Caco-2 (cell line): ENCODE data around the gene SHMT1. TPM values are rescaled to one million over a fixed set of nuclear protein-coding genes. Genes with fewer than 3 reads are reported as not detected.

Experiments used
- BruUV-seq: library from RNA; stranded (reverse); fragments of 400-500 nt; replicated peaks from 2 replicates; lab custom pipeline; 2021; lab: Mats Ljungman, UMichigan
- CTCF ChIA-PET: fragments of 300-600 bp; sonication (Branson Sonifier 250); formaldehyde crosslinking; loops from one replicate; lab custom pipeline; 2022; ENCODE audit warnings: antibody characterized with exemption; lab: Charles Lee
- POLR2A ChIA-PET: fragments of 300-600 bp; sonication (Branson Sonifier 250); formaldehyde crosslinking; loops from one replicate; lab custom pipeline; 2022; ENCODE audit warnings: antibody characterized with exemption; lab: Charles Lee
- DNase-seq, 2 experiments: peaks; one replicate each; pipeline versions ENCODE4 v3.0.0 to v3.0.0-alpha.2; 2020 to 2022
- H3K27me3 ChIP-seq: replicated peaks from 2 replicates; pipeline ENCODE4 v1.6.0; 2011; ENCODE audit warnings: low read length; ENCODE audit not compliant: control insufficient read depth, insufficient read depth
- H3K36me3 ChIP-seq: 2 replicates; pipeline ENCODE4 v1.5.1; 2011; ENCODE audit warnings: low read length; ENCODE audit not compliant: control insufficient read depth, insufficient read depth
- H3K4me1 ChIP-seq: fragments of 250-450 bp; sonication (Bioruptor Pico); 2 replicates; pipeline ENCODE4 v1.5.1; 2020; ENCODE audit warnings: mild to moderate bottlenecking
- H3K4me3 ChIP-seq: 2 replicates; pipeline ENCODE4 v1.5.1; 2011; ENCODE audit warnings: low read depth, mild to moderate bottlenecking, control low read depth, low read length
- H3K9me3 ChIP-seq: fragments of 250-450 bp; sonication (Bioruptor Pico); 2 replicates; pipeline ENCODE4 v1.5.1; 2020; ENCODE audit warnings: mild to moderate bottlenecking, moderate library complexity
- H3K27ac Mint-ChIP-seq: one replicate; pipeline ENCODE4 v1.8.0; 2022; ENCODE audit warnings: mixed read lengths; ENCODE audit not compliant: unreplicated experiment
- H3K27me3 Mint-ChIP-seq: one replicate; pipeline ENCODE4 v1.8.0; 2022; ENCODE audit warnings: mixed read lengths; ENCODE audit not compliant: insufficient read depth, unreplicated experiment
- H3K36me3 Mint-ChIP-seq: one replicate; pipeline ENCODE4 v1.8.0; 2022; ENCODE audit warnings: mild to moderate bottlenecking, mixed read lengths; ENCODE audit not compliant: insufficient read depth, unreplicated experiment
- H3K4me1 Mint-ChIP-seq: one replicate; pipeline ENCODE4 v1.8.0; 2022; ENCODE audit warnings: low read depth, mixed read lengths; ENCODE audit not compliant: unreplicated experiment
- H3K4me3 Mint-ChIP-seq: one replicate; pipeline ENCODE4 v1.8.0; 2022; ENCODE audit warnings: mild to moderate bottlenecking, moderate library complexity, mixed read lengths; ENCODE audit not compliant: unreplicated experiment
- H3K9me3 Mint-ChIP-seq: one replicate; pipeline ENCODE4 v1.8.0; 2022; ENCODE audit warnings: mixed read lengths; ENCODE audit not compliant: unreplicated experiment
- intact Hi-C: fragments of 100-400 bp; cut with micrococcal nuclease; formaldehyde crosslinking; loops from one replicate; pipeline ENCODE4 v1.10.0; 2022; ENCODE audit not compliant: unreplicated experiment
- microRNA-seq: library from miRNA; unstranded; fragments of <30 nt; microRNA quantifications from one replicate; pipeline ENCODE4 v1.2.0, GENCODE V29; 2022
- total RNA-seq: library from RNA; stranded (reverse); gene quantifications from 2 replicates; pipeline ENCODE4 v1.2.3, GENCODE V29; 2022
- TF ChIP-seq, protein P1 (sequence below), 2 experiments: fragments of 200-600 bp in 1 of 2; IDR thresholded peaks; 1 replicate in 1 of 2; 2 replicates in 1 of 2; pipeline versions ENCODE4 v1.5.1 to v1.8.0; 2011 to 2022; ENCODE audit warnings: antibody characterized with exemption in 1 of 2, control low read depth in 1 of 2, inconsistent platforms in 1 of 2, low read depth in 1 of 2, low read length in 1 of 2, mild to moderate bottlenecking in 1 of 2, moderate library complexity in 1 of 2; ENCODE audit not compliant: insufficient read depth in 1 of 2, severe bottlenecking in 1 of 2, unreplicated experiment in 1 of 2

SHMT1 gene
- total RNA-seq, 1 experiment from 2014 or later = 72.4 TPM

- Mint-ChIP-seq H3K27me3 (no peaks in the 10 kb centered on the region), H3K27ac (no peak overlapping the region), H3K36me3 (peaks cover 77% of the 10 kb centered on the region), H3K9me3 (no peaks in the 10 kb centered on the region), H3K4me3 (no peak overlapping the region), H3K4me1 (no peaks in the 10 kb centered on the region)
- intact Hi-C loops = no loop called here
- ChIA-PET POLR2A (no interaction called here), CTCF (no interaction called here)
- TF ChIP-seq, protein P1, sequence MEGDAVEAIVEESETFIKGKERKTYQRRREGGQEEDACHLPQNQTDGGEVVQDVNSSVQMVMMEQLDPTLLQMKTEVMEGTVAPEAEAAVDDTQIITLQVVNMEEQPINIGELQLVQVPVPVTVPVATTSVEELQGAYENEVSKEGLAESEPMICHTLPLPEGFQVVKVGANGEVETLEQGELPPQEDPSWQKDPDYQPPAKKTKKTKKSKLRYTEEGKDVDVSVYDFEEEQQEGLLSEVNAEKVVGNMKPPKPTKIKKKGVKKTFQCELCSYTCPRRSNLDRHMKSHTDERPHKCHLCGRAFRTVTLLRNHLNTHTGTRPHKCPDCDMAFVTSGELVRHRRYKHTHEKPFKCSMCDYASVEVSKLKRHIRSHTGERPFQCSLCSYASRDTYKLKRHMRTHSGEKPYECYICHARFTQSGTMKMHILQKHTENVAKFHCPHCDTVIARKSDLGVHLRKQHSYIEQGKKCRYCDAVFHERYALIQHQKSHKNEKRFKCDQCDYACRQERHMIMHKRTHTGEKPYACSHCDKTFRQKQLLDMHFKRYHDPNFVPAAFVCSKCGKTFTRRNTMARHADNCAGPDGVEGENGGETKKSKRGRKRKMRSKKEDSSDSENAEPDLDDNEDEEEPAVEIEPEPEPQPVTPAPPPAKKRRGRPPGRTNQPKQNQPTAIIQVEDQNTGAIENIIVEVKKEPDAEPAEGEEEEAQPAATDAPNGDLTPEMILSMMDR (IDR thresholded peaks at IDR 0.05; ENCODE audit: insufficient read depth in 1 of 2, low read depth in 1 of 2, low read length in 1 of 2, severe bottlenecking in 1 of 2, unreplicated experiment in 1 of 2) = no peak
- peaks cover 10% of the 10 kb centered on the region for H3K36me3 ChIP-seq
- DNase-seq = no peak
- no peaks in the 10 kb centered on the region for H3K9me3 ChIP-seq
- H3K4me3 ChIP-seq = no peak overlapping the region
- no peaks in the 10 kb centered on the region for H3K27me3 ChIP-seq
- no TSS peak for BruUV-seq
- no peaks in the 10 kb centered on the region for H3K4me1 ChIP-seq
Observed at GRCh38 chr17:18280766-18281371, 82.5 kb downstream of the SHMT1 start.

DNA sequence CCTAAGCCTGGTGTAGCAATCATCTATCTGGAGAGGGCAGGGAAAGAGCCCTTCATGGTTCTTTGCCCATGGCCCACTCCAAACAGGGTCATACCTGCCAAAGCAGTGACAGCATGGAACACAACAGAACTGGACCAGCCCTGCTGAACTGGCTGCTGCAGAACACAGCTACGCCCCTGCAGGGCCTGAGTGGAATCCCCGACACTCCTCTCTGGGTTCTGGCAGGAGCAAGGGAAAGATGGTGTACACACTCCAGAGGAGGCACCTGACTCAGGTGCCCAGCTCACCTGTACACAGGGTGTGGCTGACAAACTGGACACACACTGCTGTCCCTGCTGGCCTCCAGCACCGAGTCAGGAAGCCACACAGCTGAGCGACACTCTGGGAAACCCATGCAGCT lies 83.1 kb downstream of the SHMT1 start:
- no TSS peak for BruUV-seq
- no peaks in the 10 kb centered on the region for H3K4me1 Mint-ChIP-seq
- intact Hi-C loops = no loop called here

DNA sequence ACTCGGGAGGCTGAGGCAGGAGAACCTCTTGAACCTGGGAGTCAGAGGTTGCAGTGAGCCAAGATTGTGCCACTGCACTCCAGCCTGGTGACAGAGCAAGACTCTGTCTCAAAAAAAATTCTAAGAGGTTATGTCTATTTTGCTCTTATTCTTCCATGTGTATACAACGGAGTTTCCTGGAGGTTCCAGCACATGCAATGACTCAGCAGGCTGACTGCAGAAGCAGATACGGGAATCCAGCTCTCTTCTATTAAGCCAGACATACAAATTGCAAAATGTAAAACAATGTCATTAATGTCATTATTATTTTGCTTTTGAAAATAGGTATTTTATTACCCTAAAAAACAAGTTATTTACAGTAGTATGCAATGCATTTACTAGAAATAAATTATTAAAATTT lies 84.5 kb downstream of the SHMT1 start:
- POLR2A ChIA-PET = no interaction called here
- H3K27me3 ChIP-seq = no peaks in the 10 kb centered on the region
- H3K27me3 Mint-ChIP-seq = no peaks in the 10 kb centered on the region
- TF ChIP-seq, protein P1 (IDR thresholded peaks at IDR 0.05; ENCODE audit: insufficient read depth in 1 of 2, low read depth in 1 of 2, low read length in 1 of 2, severe bottlenecking in 1 of 2, unreplicated experiment in 1 of 2) = no peak
- peaks cover 10% of the 10 kb centered on the region for H3K36me3 ChIP-seq
- H3K9me3 Mint-ChIP-seq = no peaks in the 10 kb centered on the region
- CTCF ChIA-PET = no interaction called here
- no peaks in the 10 kb centered on the region for H3K9me3 ChIP-seq
- BruUV-seq = no TSS peak
- no peak overlapping the region for H3K4me3 ChIP-seq
- H3K36me3 Mint-ChIP-seq = peaks cover 78% of the 10 kb centered on the region
- H3K4me1 ChIP-seq = no peaks in the 10 kb centered on the region
- H3K4me3 Mint-ChIP-seq = no peak overlapping the region
- intact Hi-C loops = no loop called here
- H3K27ac Mint-ChIP-seq = no peak overlapping the region
- no peaks in the 10 kb centered on the region for H3K4me1 Mint-ChIP-seq
- no peak for DNase-seq

More for the DNA sequence above, 83.1 kb downstream of the SHMT1 start:
- Mint-ChIP-seq H3K27ac (no peak overlapping the region), H3K36me3 (peaks cover 77% of the 10 kb centered on the region), H3K9me3 (no peaks in the 10 kb centered on the region), H3K4me3 (no peak overlapping the region), H3K27me3 (no peaks in the 10 kb centered on the region)
- Histone ChIP-seq H3K27me3 (no peaks in the 10 kb centered on the region), H3K4me1 (no peaks in the 10 kb centered on the region), H3K9me3 (no peaks in the 10 kb centered on the region), H3K36me3 (peaks cover 9% of the 10 kb centered on the region), H3K4me3 (no peak overlapping the region)
- no peak for DNase-seq
- ChIA-PET POLR2A (no interaction called here), CTCF (no interaction called here)
- TF ChIP-seq, protein P1 (IDR thresholded peaks at IDR 0.05; ENCODE audit: insufficient read depth in 1 of 2, low read depth in 1 of 2, low read length in 1 of 2, severe bottlenecking in 1 of 2, unreplicated experiment in 1 of 2) = no peak

Small RNAs within 50 kb of the gene (microRNA-seq; reads per million reads assigned to microRNA genes)
- not detected for gene MIR6778

Other genes starting within 250 kb of the SHMT1 start
- 99.0 and 101 TPM in 2 replicates for gene ALKBH5, start 179.7 kb downstream of the SHMT1 start, total RNA-seq
- 39.5 and 41.3 TPM in 2 replicates for gene LLGL1, start 137.9 kb downstream of the SHMT1 start, total RNA-seq
- 343 and 392 TPM in 2 replicates for gene FLII, start 104.8 kb downstream of the SHMT1 start, total RNA-seq
- gene MIEF2, start 102.9 kb downstream of the SHMT1 start, total RNA-seq = 22.3 and 22.8 TPM in 2 replicates
- gene TOP3A, start 48.6 kb downstream of the SHMT1 start, total RNA-seq = 73.7 and 81.1 TPM in 2 replicates
- gene SMCR8, start 48.3 kb downstream of the SHMT1 start, total RNA-seq = 28.4 TPM in 2 replicates
- gene EVPLL, start 14.2 kb upstream of the SHMT1 start, total RNA-seq = not detected in 2 replicates
- gene LGALS9C, start 113.2 kb upstream of the SHMT1 start, total RNA-seq = not detected in 2 replicates